Glomerular visceral epithelial cell (primary cell): ENCODE data around the gene PYDC2.
"Not testable (repeated sequence)": the region's sequence is repeated elsewhere in the genome, so short reads cannot be mapped to it uniquely, and the experiment has no call there.

Experiments used
- DNase-seq: peaks from one replicate; pipeline ENCODE4 v3.0.0-alpha.2; 2016; ENCODE audit errors: extremely low spot score

The PYDC2 gene

GRCh38 chr3:191470080-191470479 is 9.1 kb downstream of the PYDC2 start:
- DNase-seq, result no peak

- no peak for DNase-seq
Measured at GRCh38 chr3:191470545-191470944, 9.6 kb downstream of the PYDC2 start.

- DNase-seq, result no peak
Measured at GRCh38 chr3:191473661-191474198, 12.8 kb downstream of the PYDC2 start.

GRCh38 chr3:191476066-191476772 is 15.3 kb downstream of the PYDC2 start:
- DNase-seq, result no peak

GRCh38 chr3:191483994-191484393 is 23.0 kb downstream of the PYDC2 start:
- DNase-seq, result not testable (repeated sequence)

- DNase-seq, result no peak
Measured at GRCh38 chr3:191484461-191484860, 23.5 kb downstream of the PYDC2 start.

GRCh38 chr3:191492601-191493000 is 31.6 kb downstream of the PYDC2 start:
- DNase-seq, result peak; percentile 2

- no peak for DNase-seq
Measured at GRCh38 chr3:191493336-191493735, 32.4 kb downstream of the PYDC2 start.

GRCh38 chr3:191499307-191500080 is 38.5 kb downstream of the PYDC2 start:
- DNase-seq, result peak; percentile 52

GRCh38 chr3:191500892-191501291 is 39.9 kb downstream of the PYDC2 start:
- no peak for DNase-seq

- peak; percentile 1 for DNase-seq
Measured at GRCh38 chr3:191502583-191502982, 41.6 kb downstream of the PYDC2 start.

GRCh38 chr3:191509078-191509477 is 48.1 kb downstream of the PYDC2 start:
- no peak for DNase-seq
